K562 (cell line): Measurements from ENCODE around the gene SH3TC1. TPM values are rescaled to one million over a fixed set of nuclear protein-coding genes. Genes with fewer than 3 reads are reported as not detected.

Source experiments
- ATAC-seq: fragments of 200-7000 bp; cut with Tn5 transposase; 3 replicates; pipeline ENCODE4 v1.9.1; 2020; ENCODE audit warnings: moderate library complexity
- BruUV-seq: library from RNA; stranded (reverse); fragments of 400-500 nt; replicated peaks from 2 replicates; lab custom pipeline; 2021; lab: Mats Ljungman, UMichigan
- CTCF ChIA-PET: fragments of 300-600 bp; formaldehyde crosslinking; extraction: SDS; loops from one replicate; lab custom pipeline; 2021; ENCODE audit warnings: low intra/inter-chr PET ratio; lab: Yijun Ruan, JAX
- POLR2A ChIA-PET: fragments of 300-600, 350-650 bp; sonication (Branson Sonifier 250); formaldehyde crosslinking; extraction: SDS; loops from one replicate; lab custom pipeline; 2021; ENCODE audit warnings: antibody characterized with exemption, inconsistent platforms; lab: Yijun Ruan, JAX
- DNase-seq, 4 experiments: peaks; one replicate each; pipeline versions ENCODE4 v3.0.0 to v3.0.0-alpha.2; 2011 to 2018; ENCODE audit warnings: low spot score in 3 of 4, mixed read lengths in 3 of 4; ENCODE audit errors: extremely low read depth in 1 of 4
- FAIRE-seq: peaks from 2 replicates; lab custom pipeline; 2011; peaks lifted over from hg19 to GRCh38; lab: Jason Lieb, UNC
- H2AFZ ChIP-seq: 2 replicates; pipeline ENCODE4 v1.6.0; 2011; ENCODE audit warnings: low read depth, low read length, control low read depth, inconsistent platforms
- H3K27ac ChIP-seq: fragments of 200-600 bp; 3 replicates; pipeline ENCODE4 v1.8.0; 2011; ENCODE audit warnings: low read depth, mild to moderate bottlenecking, control low read depth, inconsistent platforms, low read length, moderate library complexity, mixed read lengths; ENCODE audit errors: extremely low read depth
- H3K27me3 ChIP-seq, 2 experiments: fragments of 300-600 bp in 1 of 2; 2 replicates in 1 of 2; 3 replicates in 1 of 2; pipeline versions ENCODE4 v1.6.0 to v1.8.0; 2011; ENCODE audit warnings: inconsistent platforms in 2 of 2, low read length in 2 of 2, mild to moderate bottlenecking in 1 of 2, mixed read lengths in 1 of 2, moderate library complexity in 1 of 2; ENCODE audit not compliant: control insufficient read depth in 2 of 2, insufficient read depth in 2 of 2
- H3K36me3 ChIP-seq: fragments of 300-600 bp; 3 replicates; pipeline ENCODE4 v1.8.0; 2011; ENCODE audit warnings: mild to moderate bottlenecking, low read length, inconsistent platforms; ENCODE audit not compliant: control insufficient read depth, insufficient read depth
- H3K4me1 ChIP-seq, 2 experiments: fragments of 200-600 bp in 1 of 2; replicated peaks in 1 of 2; 2 replicates in 1 of 2; 3 replicates in 1 of 2; pipeline versions ENCODE4 v1.5.1 to v1.8.0; 2011; ENCODE audit warnings: inconsistent platforms in 2 of 2, low read length in 2 of 2, mild to moderate bottlenecking in 1 of 2, mixed read lengths in 1 of 2, moderate library complexity in 1 of 2; ENCODE audit not compliant: control insufficient read depth in 2 of 2, insufficient read depth in 2 of 2
- H3K4me2 ChIP-seq: 2 replicates; pipeline ENCODE4 v1.6.1; 2011; ENCODE audit warnings: low read length, control low read depth, inconsistent platforms, mixed read lengths; ENCODE audit not compliant: insufficient read depth
- H3K4me3 ChIP-seq: fragments of 200-600 bp; sonication (generic), shearing (Covaris generic); 2 replicates; pipeline ENCODE4 v1.5.1; 2016; ENCODE audit warnings: control low read depth, inconsistent platforms
- H3K79me2 ChIP-seq: fragments of 200-600 bp; 3 replicates; pipeline ENCODE4 v1.8.0; 2011; ENCODE audit warnings: low read length, inconsistent platforms; ENCODE audit not compliant: control insufficient read depth, insufficient read depth
- H3K9ac ChIP-seq, 2 experiments: 2 replicates each; pipeline versions ENCODE4 v1.6.0 to v1.6.1; 2011; ENCODE audit warnings: low read depth in 2 of 2, low read length in 2 of 2, control low read depth in 1 of 2, inconsistent platforms in 1 of 2, mild to moderate bottlenecking in 1 of 2, mixed read lengths in 1 of 2; ENCODE audit not compliant: insufficient read depth in 1 of 2
- H3K9me1 ChIP-seq: one replicate; pipeline ENCODE4 v1.6.0; 2011; ENCODE audit warnings: inconsistent platforms, mild to moderate bottlenecking, low read length, moderate library complexity; ENCODE audit not compliant: control insufficient read depth, insufficient read depth
- H3K9me3 ChIP-seq: replicated peaks from 2 replicates; pipeline ENCODE4 v1.5.1; 2011; ENCODE audit warnings: low read depth, low read length, inconsistent platforms; ENCODE audit not compliant: control insufficient read depth, insufficient read depth
- H4K20me1 ChIP-seq: replicated peaks from 2 replicates; pipeline ENCODE4 v1.6.1; 2011; ENCODE audit warnings: low read length, inconsistent platforms, mixed read lengths; ENCODE audit not compliant: control insufficient read depth, insufficient read depth
- ARID2 ChIP-seq: fragments of 450-650 bp; IDR thresholded peaks from 2 replicates; pipeline ENCODE4 v1.6.1; 2017; ENCODE audit warnings: antibody characterized with exemption, mild to moderate bottlenecking
- DIDO1 ChIP-seq: fragments of 450-650 bp; IDR thresholded peaks from 2 replicates; pipeline ENCODE4 v1.6.1; 2016; ENCODE audit warnings: low read depth, missing biosample characterization, missing genetic modification characterization
- HNRNPK ChIP-seq: fragments of 200-400 bp; formaldehyde crosslinking; IDR thresholded peaks from one replicate; pipeline ENCODE4 v1.6.1; 2018; ENCODE audit warnings: mild to moderate bottlenecking, low read depth, low read length; ENCODE audit not compliant: poor library complexity, severe bottlenecking
- STAG1 ChIP-seq: sonication (generic); formaldehyde crosslinking; IDR thresholded peaks from 2 replicates; pipeline ENCODE4 v1.5.0; 2020; ENCODE audit warnings: missing genetic modification reagents, borderline replicate concordance
- YY1 ChIP-seq, 3 experiments: IDR thresholded peaks; 2 replicates each; pipeline ENCODE4 v1.6.1; 2011; ENCODE audit warnings: low read length in 2 of 3, mild to moderate bottlenecking in 2 of 3, moderate library complexity in 2 of 3, borderline replicate concordance in 1 of 3, control low read depth in 1 of 3, low read depth in 1 of 3; ENCODE audit not compliant: insufficient read depth in 3 of 3, insufficient replicate concordance in 2 of 3, control insufficient read depth in 1 of 3, insufficient read length in 1 of 3; ENCODE audit errors: extremely low read depth in 1 of 3
- ZFX ChIP-seq: sonication (generic); formaldehyde crosslinking; IDR thresholded peaks from 2 replicates; pipeline ENCODE4 v1.8.0; 2022; ENCODE audit warnings: mild to moderate bottlenecking, missing genetic modification reagents, moderate library complexity
- ZNF143 ChIP-seq: sonication (generic); formaldehyde crosslinking; IDR thresholded peaks from 2 replicates; pipeline ENCODE4 v1.9.0; 2022; ENCODE audit warnings: mild to moderate bottlenecking, missing genetic modification reagents
- WGBS: fragments of 100-300 bp; shearing (Covaris generic); methylation state at CpG from one replicate; pipeline ENCODE4 v1.1.6; 2016; ENCODE audit warnings: low coverage, mixed read lengths; ENCODE audit not compliant: insufficient coverage; ENCODE audit errors: missing lambda C conversion rate; 5-methylcytosine and 5-hydroxymethylcytosine counted together
- in situ Hi-C: fragments of 300-500 bp; cut with MboI; formaldehyde crosslinking; loops from 4 replicates; pipeline ENCODE4 v1.15.0; 2018; ENCODE audit warnings: inconsistent platforms, mixed read lengths
- intact Hi-C: fragments of 100-400 bp; cut with micrococcal nuclease; formaldehyde crosslinking; loops from 2 replicates; pipeline ENCODE4 v1.14.2; 2022
- polyA plus RNA-seq, 8 experiments: library from polyadenylated mRNA; depleted of rRNA in 4 of 8; stranded (reverse) in 5 of 8; unstranded in 3 of 8; fragments of >200 nt; fragmentation: Nextera tagmentation in 2 of 8; fragmentation: Illumina TruSeq in 1 of 8; extraction: Ambion mirVana in 2 of 8; extraction: Trizol in 1 of 8; gene quantifications; 2 replicates each; pipeline versions ENCODE4 v1.2.1 to v1.2.3, GENCODE V29; 2011 to 2014; ENCODE audit warnings: inconsistent platforms in 1 of 8, missing spikeins in 1 of 8
- total RNA-seq, 7 experiments: library from RNA; depleted of rRNA in 6 of 7; stranded (reverse); fragments of >200 nt in 6 of 7; fragmentation: Illumina TruSeq in 2 of 7; extraction: Trizol in 2 of 7; gene quantifications; 2 replicates each; pipeline versions ENCODE4 v1.2.1 to v1.2.3, GENCODE V29; 2011 to 2021; ENCODE audit warnings: low replicate concordance in 1 of 7
- TF ChIP-seq, protein P1 (sequence below), 2 experiments: fragments of 450-650 bp; formaldehyde crosslinking in 1 of 2; IDR thresholded peaks; 2 replicates each; pipeline versions ENCODE4 v1.4.0 to v1.6.1; 2014 to 2020; ENCODE audit warnings: mild to moderate bottlenecking in 2 of 2, borderline replicate concordance in 1 of 2, low read depth in 1 of 2

SH3TC1 gene
- total and polyA plus RNA-seq, 9 of the 15 experiments (the other 6 are each of a cell fraction or from before 2014, with no cell fraction given) = 0.04 to 2.1 (median 0.48) TPM; not detected in 1

DNA sequence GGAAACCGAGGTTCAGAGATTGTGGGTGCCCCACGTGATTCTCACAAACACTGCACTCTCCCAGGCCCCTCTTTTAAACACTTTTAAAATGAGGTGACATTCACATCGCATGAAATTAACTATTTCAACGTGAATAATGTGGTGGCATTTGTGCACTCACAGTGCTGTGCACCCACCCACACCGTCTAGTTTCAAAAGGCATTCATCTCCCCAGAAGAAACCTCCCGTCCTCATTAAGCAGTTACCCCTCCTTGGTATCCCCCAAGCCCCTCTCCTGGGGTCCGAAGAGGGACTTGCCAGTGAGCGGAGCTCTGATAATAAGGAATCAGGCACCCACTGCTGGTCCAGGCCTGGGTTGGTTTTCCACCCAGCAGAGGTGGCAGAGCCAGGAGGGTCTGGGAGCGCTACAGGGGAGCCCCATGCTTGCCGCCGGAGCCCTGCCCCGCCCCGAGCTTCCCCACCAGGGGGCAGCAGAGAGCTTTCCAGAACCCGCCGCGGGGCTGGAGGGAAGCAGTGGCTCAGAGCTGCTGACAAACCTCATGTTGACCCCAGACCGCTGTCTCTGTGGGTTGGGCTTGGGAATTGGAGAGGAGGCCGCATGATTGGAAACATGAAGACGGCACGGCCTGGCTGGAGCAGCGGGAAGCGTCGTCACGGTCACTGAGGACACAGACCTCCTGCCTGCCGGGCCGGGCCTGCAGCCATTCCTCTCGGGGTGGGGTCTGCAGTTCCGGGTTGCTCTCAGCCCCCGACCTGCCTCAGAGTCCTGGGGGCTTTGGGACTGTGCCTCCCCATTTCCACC is 43.0 kb downstream of the SH3TC1 start:
- ATAC-seq (peak; percentile 97), DNase-seq (peak; percentile 80 to 95 (median 93)), FAIRE-seq (peak; percentile 69)
- ChIA-PET CTCF (interaction anchor here (1.1 to 4.9 kb wide), 7 partner anchors 25 to 352 kb away, joined by 3 to 69 read pairs (median 5); no protein-coding TSS in a partner anchor), POLR2A (interaction anchor here (0.6 kb wide), 1 partner anchor 195 kb away, joined by 3 read pairs; no protein-coding TSS in a partner anchor)
- Histone ChIP-seq H3K79me2 (no peaks in the 10 kb centered on the region), H3K9me3 (no peaks in the 10 kb centered on the region), H3K9ac (peak overlapping the region in 1 of 2 experiments; percentile 41; a peak in 1 of 4 replicates), H3K9me1 (no peaks in the 10 kb centered on the region), H3K4me1 (peaks cover 6 to 23% of the 10 kb centered on the region in 2 experiments; a peak in 3 of 5 replicates), H3K27ac (no peak overlapping the region; the same call in 2 of the 3 replicates), H3K4me2 (no peak overlapping the region), H4K20me1 (peaks cover 4% of the 10 kb centered on the region; the same call in 1 of the 2 replicates), H3K36me3 (no peaks in the 10 kb centered on the region), H2AFZ (peak overlapping the region; percentile 51; the same call in 1 of the 2 replicates), H3K27me3 (peaks cover 0 to 40% of the 10 kb centered on the region in 2 experiments; a peak in 2 of 5 replicates), H3K4me3 (no peak overlapping the region)
- WGBS = 4% methylated on average over 22 of the region's 29 CpGs
- intact Hi-C loops (loop anchor here (1.0 to 10.0 kb wide), 5 partner anchors 25 to 352 kb away; no protein-coding TSS in a partner anchor), in situ Hi-C loops (loop anchor here (5.0 kb wide), 1 partner anchor 160 kb away; no protein-coding TSS in a partner anchor)
- BruUV-seq = no TSS peak
- TF ChIP-seq YY1 (IDR thresholded peaks at IDR 0.05; ENCODE audit: borderline replicate concordance in 1 of 3, control insufficient read depth in 1 of 3, extremely low read depth in 1 of 3, insufficient read depth in 3 of 3, insufficient read length in 1 of 3, insufficient replicate concordance in 2 of 3, low read depth in 1 of 3, low read length in 2 of 3) (peak in 1 of 3 experiments; percentile 12), ARID2 (peak; percentile 63; the same call in 1 of the 2 replicates), ZFX (CRISPR knock-in tag) (0 out of 2 replicates have a peak, but pooled peaks have one; percentile 24), STAG1 (CRISPR knock-in tag) (peak; percentile 91), DIDO1 (tag) (no peak), HNRNPK (no peak), ZNF143 (no peak)
- TF ChIP-seq, protein P1, sequence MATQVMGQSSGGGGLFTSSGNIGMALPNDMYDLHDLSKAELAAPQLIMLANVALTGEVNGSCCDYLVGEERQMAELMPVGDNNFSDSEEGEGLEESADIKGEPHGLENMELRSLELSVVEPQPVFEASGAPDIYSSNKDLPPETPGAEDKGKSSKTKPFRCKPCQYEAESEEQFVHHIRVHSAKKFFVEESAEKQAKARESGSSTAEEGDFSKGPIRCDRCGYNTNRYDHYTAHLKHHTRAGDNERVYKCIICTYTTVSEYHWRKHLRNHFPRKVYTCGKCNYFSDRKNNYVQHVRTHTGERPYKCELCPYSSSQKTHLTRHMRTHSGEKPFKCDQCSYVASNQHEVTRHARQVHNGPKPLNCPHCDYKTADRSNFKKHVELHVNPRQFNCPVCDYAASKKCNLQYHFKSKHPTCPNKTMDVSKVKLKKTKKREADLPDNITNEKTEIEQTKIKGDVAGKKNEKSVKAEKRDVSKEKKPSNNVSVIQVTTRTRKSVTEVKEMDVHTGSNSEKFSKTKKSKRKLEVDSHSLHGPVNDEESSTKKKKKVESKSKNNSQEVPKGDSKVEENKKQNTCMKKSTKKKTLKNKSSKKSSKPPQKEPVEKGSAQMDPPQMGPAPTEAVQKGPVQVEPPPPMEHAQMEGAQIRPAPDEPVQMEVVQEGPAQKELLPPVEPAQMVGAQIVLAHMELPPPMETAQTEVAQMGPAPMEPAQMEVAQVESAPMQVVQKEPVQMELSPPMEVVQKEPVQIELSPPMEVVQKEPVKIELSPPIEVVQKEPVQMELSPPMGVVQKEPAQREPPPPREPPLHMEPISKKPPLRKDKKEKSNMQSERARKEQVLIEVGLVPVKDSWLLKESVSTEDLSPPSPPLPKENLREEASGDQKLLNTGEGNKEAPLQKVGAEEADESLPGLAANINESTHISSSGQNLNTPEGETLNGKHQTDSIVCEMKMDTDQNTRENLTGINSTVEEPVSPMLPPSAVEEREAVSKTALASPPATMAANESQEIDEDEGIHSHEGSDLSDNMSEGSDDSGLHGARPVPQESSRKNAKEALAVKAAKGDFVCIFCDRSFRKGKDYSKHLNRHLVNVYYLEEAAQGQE (IDR thresholded peaks at IDR 0.05; ENCODE audit: borderline replicate concordance) = peak; percentile 91
- TF ChIP-seq, protein P1 (CRISPR knock-in tag; IDR thresholded peaks at IDR 0.05; ENCODE audit: low read depth) = no peak
